ENCODE measurements around the gene LSM5.

Gene LSM5

DNA sequence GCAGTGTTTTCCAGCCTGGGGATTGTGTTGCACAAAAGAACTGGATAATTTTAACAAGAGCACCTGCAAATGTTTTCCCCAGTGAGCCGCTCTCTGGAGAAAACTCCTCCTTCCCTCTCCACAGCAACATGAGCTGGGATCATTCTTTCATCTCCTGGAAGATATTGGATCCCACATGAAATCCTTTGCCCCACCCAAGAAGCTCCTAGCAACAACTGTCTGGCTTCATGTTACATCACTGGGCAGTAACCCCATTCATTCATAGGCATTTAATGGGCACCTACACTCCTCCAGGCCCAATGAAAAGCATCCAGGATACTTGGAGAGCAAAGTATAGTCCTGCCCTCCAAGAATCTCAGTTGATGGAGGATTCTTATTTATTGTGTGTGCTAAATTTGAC, 27.2 kb downstream of the LSM5 start:
- H3K36me3 ChIP-seq = no peaks in the 10 kb centered on the region
- no peak for TF ChIP-seq Cebpa-rat (IDR thresholded peaks at IDR 0.05)
- H3K4me2 ChIP-seq = no peak overlapping the region
- H3K9me3 ChIP-seq = no peaks in the 10 kb centered on the region
- H3K4me3 ChIP-seq = no peak overlapping the region
- H3K4me1 ChIP-seq = no peaks in the 10 kb centered on the region
- H4K20me1 ChIP-seq = no peaks in the 10 kb centered on the region
- H3K9ac ChIP-seq = no peak overlapping the region
- no peaks in the 10 kb centered on the region for H3K27me3 ChIP-seq
- H3K27ac ChIP-seq = no peak overlapping the region

- Histone ChIP-seq H3K27ac (no peak overlapping the region), H3K4me2 (no peak overlapping the region), H3K4me1 (no peaks in the 10 kb centered on the region), H3K9ac (no peak overlapping the region), H3K27me3 (no peaks in the 10 kb centered on the region), H3K36me3 (no peaks in the 10 kb centered on the region), H4K20me1 (no peaks in the 10 kb centered on the region), H3K4me3 (no peak overlapping the region), H3K9me3 (0 out of 2 replicates have a peak, but pooled peaks cover 3% of the 10 kb centered on the region)
- no peak for TF ChIP-seq Cebpa-rat (IDR thresholded peaks at IDR 0.05)
Measured at GRCh38 chr7:32462451-32462850, 27.7 kb downstream of the LSM5 start.

GRCh38 chr7:32461484-32461883, 28.7 kb downstream of the LSM5 start:
- H3K36me3 ChIP-seq = no peaks in the 10 kb centered on the region
- H3K4me3 ChIP-seq = no peak overlapping the region
- H3K9me3 ChIP-seq = peaks cover 11% of the 10 kb centered on the region; the same call in 1 of the 2 replicates

DNA sequence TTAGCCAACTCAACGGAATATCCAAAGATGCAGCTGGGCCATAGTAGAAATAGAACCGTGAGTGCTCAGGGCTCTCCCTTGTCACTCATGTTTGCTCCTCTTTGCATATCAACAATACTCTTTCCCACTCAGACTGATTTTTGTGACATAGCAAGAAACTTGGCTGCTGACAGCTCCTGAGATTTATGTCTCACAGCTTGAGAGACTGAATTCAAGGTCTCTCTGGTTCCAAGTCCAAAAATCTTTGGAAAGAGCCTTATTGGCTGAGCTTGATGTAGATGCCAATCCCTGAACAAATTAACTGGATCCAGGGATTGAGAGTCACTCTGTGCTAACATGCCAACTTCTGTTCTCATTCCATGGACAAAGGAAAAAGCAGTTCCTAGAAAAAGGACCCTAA, 30.4 kb downstream of the LSM5 start:
- Histone ChIP-seq H3K9ac (no peak overlapping the region), H3K27ac (no peak overlapping the region), H4K20me1 (no peaks in the 10 kb centered on the region), H3K4me1 (no peaks in the 10 kb centered on the region), H3K36me3 (no peaks in the 10 kb centered on the region), H3K4me2 (no peak overlapping the region), H3K9me3 (peaks cover 11% of the 10 kb centered on the region; the same call in 1 of the 2 replicates), H3K4me3 (no peak overlapping the region), H3K27me3 (no peaks in the 10 kb centered on the region; the same call in 1 of the 2 replicates)
- TF ChIP-seq Cebpa-rat (IDR thresholded peaks at IDR 0.05) = no peak

More at GRCh38 chr7:32461484-32461883, 28.7 kb downstream of the LSM5 start:
- H3K27me3 ChIP-seq = no peaks in the 10 kb centered on the region; the same call in 1 of the 2 replicates
- H4K20me1 ChIP-seq = no peaks in the 10 kb centered on the region
- H3K27ac ChIP-seq = no peak overlapping the region
- no peaks in the 10 kb centered on the region for H3K4me1 ChIP-seq
- TF ChIP-seq Cebpa-rat (IDR thresholded peaks at IDR 0.05) = no peak
- H3K9ac ChIP-seq = no peak overlapping the region
- no peak overlapping the region for H3K4me2 ChIP-seq

GRCh38 chr7:32458025-32458424, 32.2 kb downstream of the LSM5 start:
- H3K36me3 ChIP-seq = no peaks in the 10 kb centered on the region
- H3K27me3 ChIP-seq = no peaks in the 10 kb centered on the region; the same call in 1 of the 2 replicates
- no peak for TF ChIP-seq Cebpa-rat (IDR thresholded peaks at IDR 0.05)
- H3K9me3 ChIP-seq = peaks cover 11% of the 10 kb centered on the region; the same call in 1 of the 2 replicates
- H3K27ac ChIP-seq = no peak overlapping the region
- H3K4me1 ChIP-seq = no peaks in the 10 kb centered on the region
- H3K4me3 ChIP-seq = no peak overlapping the region
- H3K4me2 ChIP-seq = no peak overlapping the region
- no peak overlapping the region for H3K9ac ChIP-seq
- H4K20me1 ChIP-seq = no peaks in the 10 kb centered on the region

- peaks cover 16% of the 10 kb centered on the region for H3K9me3 ChIP-seq
- no peak overlapping the region for H3K9ac ChIP-seq
- H3K27ac ChIP-seq = no peak overlapping the region
- H3K36me3 ChIP-seq = no peaks in the 10 kb centered on the region
- H3K4me1 ChIP-seq = peaks cover 11% of the 10 kb centered on the region
- no peak for TF ChIP-seq Cebpa-rat (IDR thresholded peaks at IDR 0.05)
- H3K4me2 ChIP-seq = no peak overlapping the region
- no peaks in the 10 kb centered on the region for H4K20me1 ChIP-seq
- no peaks in the 10 kb centered on the region; the same call in 1 of the 2 replicates for H3K27me3 ChIP-seq
- H3K4me3 ChIP-seq = no peak overlapping the region
Measured at GRCh38 chr7:32453341-32454011, 36.7 kb downstream of the LSM5 start.

- Histone ChIP-seq H3K9ac (no peak overlapping the region), H3K27ac (no peak overlapping the region), H3K36me3 (no peaks in the 10 kb centered on the region), H3K27me3 (no peaks in the 10 kb centered on the region), H3K4me1 (peaks cover 11% of the 10 kb centered on the region), H3K9me3 (peaks cover 6% of the 10 kb centered on the region; the same call in 1 of the 2 replicates), H3K4me2 (no peak overlapping the region), H4K20me1 (no peaks in the 10 kb centered on the region), H3K4me3 (no peak overlapping the region)
- no peak for TF ChIP-seq Cebpa-rat (IDR thresholded peaks at IDR 0.05)
Measured at GRCh38 chr7:32447218-32447617, 43.0 kb downstream of the LSM5 start.

DNA sequence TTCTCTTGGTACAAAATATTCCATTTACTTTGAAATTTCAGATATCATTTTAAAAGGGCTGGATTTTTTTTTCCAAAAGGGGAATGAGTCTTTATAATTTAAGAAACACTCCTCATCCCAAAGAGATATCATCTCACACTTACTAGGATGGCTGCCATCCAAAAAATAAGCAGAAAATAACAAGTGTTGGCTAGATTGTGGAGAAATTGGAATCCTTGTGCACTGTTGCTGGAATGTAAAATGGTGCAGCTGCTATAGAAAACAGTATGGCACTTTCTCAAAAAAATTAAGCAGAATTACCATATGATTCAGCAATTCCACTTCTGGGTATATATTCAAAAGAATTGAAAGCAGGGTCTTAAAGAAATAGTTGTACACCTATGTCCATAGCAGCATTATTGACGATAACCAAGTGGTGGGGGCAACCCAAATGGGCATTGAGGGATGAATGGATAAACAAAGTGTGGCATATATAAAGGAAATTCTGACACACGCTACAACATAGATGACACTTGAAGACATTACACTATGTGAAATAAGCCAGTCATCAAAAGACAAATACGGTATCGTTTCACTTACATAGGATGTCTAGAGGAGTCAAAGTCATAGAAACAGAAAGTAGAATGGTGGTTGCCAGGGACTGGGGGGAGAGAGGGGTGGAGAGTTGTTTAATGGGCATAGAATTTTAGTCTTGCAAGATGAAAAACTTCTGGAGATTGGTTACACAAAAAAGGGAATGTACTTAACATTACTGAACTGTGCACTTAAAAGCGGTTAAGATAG, 53.8 kb downstream of the LSM5 start:
- Histone ChIP-seq H3K4me3 (no peak overlapping the region), H3K27me3 (no peaks in the 10 kb centered on the region), H4K20me1 (no peaks in the 10 kb centered on the region), H3K36me3 (no peaks in the 10 kb centered on the region), H3K4me2 (no peak overlapping the region), H3K27ac (no peak overlapping the region), H3K4me1 (no peaks in the 10 kb centered on the region), H3K9me3 (no peaks in the 10 kb centered on the region), H3K9ac (no peak overlapping the region)
- TF ChIP-seq Cebpa-rat (IDR thresholded peaks at IDR 0.05) = no peak
